SKM-1 treated with dmso at 0.1 percent for 144 hours (cell line): ENCODE data around the gene STX1A.
"Not testable (repeated sequence)": the region's sequence is repeated elsewhere in the genome, so short reads cannot be mapped to it uniquely, and the experiment has no call there.

Experiments
- DNase-seq: peaks from one replicate; lab custom pipeline; 2025; ENCODE audit not compliant: unreplicated experiment; lab: John Stamatoyannopoulos, UW

STX1A gene

DNA sequence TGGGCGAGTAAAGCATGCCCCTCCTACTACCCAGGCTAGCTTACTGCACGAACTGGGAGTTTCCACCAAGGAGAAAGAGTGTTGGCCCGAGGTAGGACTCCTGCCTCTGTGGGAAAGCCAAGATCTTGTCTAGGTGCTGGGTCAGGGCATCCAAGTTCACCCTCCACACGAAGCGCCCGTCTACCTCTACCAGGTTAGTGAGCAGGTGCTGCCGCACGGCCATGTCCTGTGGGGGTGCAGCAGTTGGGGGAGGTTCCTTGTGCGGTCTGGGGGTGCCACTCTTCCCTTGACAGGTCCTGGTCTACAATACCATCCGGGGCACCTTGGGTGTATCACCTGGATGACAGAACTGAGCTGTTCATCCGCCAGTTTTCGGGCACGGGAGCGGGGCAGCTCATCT is 17.4 kb upstream of the STX1A start:
- no peak for DNase-seq

- DNase-seq = no peak
Observed at GRCh38 chr7:73735528-73735905, 16.0 kb upstream of the STX1A start.

GRCh38 chr7:73734619-73735527 is 15.4 kb upstream of the STX1A start:
- peak; percentile 75 for DNase-seq

DNA sequence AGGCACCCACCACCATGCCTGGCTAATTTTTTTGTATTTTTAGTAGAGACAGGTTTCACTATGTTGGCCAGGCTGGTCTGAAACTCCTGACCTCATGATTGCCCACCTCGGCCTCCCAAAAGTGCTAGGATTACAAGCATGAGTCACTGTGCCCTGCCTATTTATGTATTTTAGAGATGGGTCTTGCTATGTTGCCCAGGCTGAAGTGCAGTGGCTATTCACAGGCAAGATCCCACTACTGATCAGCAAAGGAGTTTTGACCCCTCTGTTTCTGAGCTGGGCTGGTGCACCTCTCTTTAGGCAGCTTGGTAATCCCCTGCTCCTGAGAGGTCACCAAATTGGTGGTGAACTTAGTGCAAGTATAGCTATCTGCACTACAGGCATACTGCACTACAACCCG is 12.9 kb upstream of the STX1A start:
- DNase-seq = no peak

DNA sequence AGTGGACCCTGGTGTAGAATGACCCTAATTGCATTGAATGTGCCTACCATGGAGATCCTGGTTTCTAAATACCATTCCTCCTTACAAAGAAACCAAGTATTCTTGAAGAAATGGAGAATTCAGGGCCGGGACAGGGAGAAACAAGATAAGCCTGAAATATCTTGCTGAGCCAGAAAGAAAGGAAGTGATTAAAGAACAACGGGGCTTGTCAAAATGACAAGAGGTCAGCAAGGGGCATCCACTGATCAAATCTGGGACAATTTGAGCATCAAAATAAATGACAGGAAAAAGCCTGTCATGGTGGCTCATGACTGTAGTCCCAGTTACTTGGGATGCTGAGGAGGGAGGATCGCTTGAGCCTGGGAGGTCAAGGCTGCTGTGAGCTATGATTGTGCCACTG is 11.0 kb upstream of the STX1A start:
- no peak for DNase-seq

DNA sequence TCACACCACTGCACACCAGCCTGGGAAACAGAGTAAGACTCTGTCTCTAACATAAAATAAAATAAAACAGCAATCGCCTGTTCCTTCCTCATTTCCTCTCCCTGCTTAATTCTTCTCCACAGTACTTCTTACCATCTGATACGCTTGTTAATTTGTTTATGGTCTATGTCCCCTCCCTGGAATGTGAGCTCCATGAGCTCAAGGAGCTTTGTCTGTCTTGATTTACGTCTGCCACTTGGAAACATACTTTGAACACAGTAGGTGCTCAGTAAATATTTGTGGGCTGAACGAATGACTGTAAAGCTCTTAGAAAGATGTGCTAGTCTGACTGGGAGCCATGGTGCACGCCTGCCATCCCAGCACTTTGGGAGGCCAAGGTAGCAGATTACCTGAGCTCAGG is 9.1 kb upstream of the STX1A start:
- no peak for DNase-seq

DNA sequence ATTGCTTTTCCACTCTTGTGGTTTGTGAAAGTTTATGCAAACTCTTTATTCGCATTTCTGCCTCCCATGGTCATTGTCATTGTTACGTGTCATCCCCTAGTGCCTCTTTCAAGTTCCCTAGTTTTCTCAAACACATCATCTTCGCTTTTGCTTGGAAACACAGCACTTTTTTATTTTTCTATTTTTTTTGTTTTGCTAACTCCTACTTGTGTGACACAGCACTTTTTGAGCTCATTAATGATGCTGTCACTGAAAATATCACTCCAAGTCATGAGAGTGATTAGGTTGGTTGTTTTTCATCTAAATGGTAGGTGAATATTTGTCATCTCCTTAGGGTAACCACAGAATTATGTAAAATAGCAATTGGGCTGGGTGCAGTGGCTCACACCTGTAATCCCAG is 8.5 kb upstream of the STX1A start:
- DNase-seq = no peak

GRCh38 chr7:73726083-73726466 is 6.6 kb upstream of the STX1A start:
- DNase-seq = no peak

GRCh38 chr7:73723813-73724212 is 4.3 kb upstream of the STX1A start:
- DNase-seq = no peak

DNA sequence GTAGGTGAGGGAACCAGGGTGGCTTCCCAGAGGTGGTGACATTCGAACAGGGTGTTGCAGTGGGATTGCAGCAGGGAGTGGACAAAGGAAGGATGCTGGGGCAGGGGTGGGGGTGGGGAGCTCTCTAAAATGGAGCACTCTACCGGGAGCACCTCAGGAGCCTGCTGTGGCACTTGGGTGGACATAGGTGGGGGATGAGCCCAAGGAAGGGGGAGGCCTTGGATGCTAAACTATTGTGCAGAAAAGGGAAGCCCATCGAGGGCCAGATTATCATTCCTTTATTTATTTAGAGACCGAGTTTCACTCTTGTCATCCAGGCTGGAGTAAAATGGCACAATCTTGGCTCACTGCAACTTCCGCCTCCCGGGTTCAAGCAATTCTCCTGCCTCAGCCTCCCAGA is 3.3 kb upstream of the STX1A start:
- no peak for DNase-seq

DNA sequence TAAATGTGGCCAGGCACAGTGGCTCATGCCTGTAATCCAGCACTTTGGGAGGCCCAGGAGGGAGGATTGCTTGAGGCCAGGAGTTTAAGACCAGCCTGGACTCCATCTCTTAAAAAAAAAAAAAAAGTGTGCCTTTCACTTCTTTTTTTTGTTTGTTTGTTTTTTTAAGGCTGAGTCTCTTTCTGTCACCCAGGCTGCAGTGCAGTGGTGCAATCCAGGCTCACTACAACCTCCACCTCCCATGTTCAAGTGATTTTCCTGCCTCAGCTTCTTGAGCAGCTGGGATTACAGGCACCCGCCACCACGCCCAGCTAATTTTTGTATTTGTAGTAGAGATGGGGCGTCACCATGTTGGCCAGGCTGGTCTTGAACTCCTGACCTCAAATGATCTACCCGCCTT is 2.7 kb upstream of the STX1A start:
- not testable (repeated sequence) for DNase-seq

DNA sequence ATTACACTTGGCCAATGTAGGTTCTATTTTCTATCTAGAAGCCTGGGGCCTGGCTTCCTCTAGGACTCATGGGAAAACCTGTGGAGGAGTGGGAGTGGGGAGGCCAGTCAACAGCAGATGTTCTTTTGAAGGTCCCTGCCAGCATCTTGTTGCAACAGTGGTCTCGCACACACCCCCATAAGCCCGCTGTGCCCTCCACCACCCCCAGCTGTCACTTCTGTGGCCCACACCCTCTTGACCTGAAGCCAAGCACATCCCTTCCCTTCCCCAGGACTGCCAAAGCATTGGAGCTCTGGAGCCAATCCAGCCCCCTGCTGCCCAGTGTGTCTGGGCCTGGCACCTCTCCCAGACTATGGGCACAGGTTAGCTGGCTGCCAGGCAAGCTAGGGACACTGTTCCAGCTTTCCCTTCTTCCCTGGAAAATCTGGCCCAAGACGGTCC is 1.9 kb upstream of the STX1A start:
- DNase-seq = no peak

DNA sequence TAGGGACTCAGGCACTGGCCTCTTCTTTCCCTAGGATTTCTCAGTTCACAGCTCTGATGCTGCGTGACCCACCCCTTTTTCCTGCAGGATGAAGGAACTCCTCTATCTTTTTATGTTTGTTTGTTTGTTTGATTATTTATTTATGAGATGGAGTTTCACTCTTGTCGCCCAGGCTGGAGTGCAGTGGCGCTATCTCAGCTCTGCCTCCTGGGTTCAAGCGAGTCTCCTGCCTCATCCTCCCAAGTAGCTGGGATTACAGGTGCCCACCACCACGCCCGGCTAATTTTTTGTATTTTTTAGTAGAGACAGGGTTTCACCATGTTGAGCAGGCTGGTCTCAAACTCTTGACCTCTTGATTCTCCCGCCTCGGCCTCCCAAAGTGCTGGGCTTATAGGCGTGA is 974 bp upstream of the STX1A start:
- not testable (repeated sequence) for DNase-seq

DNA sequence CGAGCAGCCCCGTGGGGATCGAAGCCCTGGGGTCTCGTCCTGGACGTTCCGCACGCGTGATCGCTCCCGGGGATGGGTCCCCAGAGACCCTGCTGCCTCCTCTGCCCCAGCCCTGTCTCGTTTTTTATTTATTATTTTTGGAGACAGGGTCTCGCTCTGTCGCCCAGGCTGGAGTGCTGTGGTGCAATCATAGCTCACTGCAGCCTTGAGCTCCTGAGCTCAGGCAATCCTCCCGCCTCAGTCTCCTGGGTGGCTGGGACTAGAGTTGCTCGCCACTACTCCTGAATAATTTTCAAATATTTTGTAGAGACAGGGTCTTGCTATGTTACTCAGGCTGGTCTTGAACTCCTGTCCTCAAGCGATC is 319 bp upstream of the STX1A start:
- DNase-seq = no peak

- DNase-seq = no peak
Observed at GRCh38 chr7:73718438-73718881, 1.0 kb downstream of the STX1A start.

- peak; percentile 75 for DNase-seq
Observed at GRCh38 chr7:73717991-73718405, 1.5 kb downstream of the STX1A start.

- DNase-seq = no peak
Observed at GRCh38 chr7:73717025-73717807, 2.3 kb downstream of the STX1A start.

- DNase-seq = no peak
Observed at GRCh38 chr7:73716318-73716890, 3.1 kb downstream of the STX1A start.

DNA sequence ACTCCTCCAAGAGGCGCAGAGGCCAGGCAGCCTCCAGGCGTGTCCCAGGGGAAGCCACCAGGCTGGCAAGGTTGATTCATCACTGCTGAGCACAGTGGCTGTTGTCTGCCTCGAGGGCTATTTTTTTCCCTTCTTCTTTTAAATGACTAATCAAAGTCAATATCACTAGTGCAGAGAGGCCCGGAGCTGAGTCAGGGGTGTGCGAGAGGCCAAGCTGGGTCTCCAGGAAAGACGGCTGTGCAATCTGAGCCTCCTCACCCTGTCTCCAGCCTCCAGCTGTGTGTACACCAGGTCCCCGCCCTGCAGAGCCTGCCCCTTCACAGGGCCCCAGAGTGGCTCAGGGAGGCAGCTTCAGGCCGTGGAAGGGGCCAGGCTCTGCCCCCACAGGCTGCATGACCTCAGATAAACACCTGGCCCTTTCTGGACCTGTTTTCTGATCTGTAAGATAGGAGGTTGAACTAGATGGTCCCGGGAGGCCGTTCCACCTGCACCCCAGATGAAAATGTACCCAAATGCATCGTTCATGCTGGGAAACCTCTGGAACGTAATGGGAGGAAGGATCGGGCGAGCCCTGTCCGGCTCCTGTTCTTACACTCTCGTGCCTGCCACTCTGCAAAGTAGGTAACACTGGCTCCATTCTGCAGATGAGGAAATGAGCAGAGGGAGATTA is 3.7 kb downstream of the STX1A start:
- DNase-seq = no peak

GRCh38 chr7:73713319-73713718 is 6.2 kb downstream of the STX1A start:
- not testable (repeated sequence) for DNase-seq

DNA sequence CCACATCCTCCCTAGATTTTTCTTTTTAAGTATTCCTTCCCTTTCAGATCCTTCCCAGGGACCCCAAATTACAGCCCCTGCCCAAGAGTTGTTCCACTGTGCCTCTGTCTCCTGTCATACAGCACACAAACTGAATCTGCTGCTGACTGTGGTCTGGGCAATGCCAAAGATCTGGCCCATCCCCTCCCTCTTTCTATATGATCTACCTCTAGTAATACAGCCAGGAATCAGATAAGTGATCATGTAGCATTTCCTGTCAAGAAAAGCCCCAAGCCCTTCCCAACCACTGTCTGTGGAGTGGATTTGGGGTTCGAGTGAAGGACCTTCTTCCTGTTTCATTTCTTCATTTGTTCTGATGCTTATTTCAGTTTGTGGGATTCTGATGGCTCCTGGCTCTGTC is 6.7 kb downstream of the STX1A start:
- no peak for DNase-seq
